ENCODE measurements around the gene GABRG3. TPM values are rescaled to one million over a fixed set of nuclear protein-coding genes. Genes with fewer than 3 reads are reported as not detected.

GABRG3 gene
- total RNA-seq, 1 experiment from 2014 or later = not detected

DNA sequence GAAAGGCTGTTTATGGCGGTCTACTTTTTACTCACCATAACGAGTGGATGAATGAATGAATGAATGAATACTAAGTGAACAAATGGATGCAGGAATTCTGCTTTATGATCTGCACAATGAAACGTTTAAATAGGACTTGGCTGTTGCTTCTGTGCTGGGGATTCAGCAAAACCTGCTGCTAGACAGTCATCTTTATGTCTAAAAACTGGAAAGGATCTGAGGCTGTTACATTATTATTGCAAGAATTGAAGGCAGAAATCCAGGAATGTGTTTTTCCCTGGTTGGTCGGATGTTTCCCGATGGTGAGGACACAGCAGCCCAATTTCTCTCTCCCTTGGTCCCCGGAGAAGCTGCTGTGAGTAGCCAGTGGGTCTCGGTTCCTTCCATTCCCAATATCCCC, 94.2 kb downstream of the GABRG3 start:
- peaks cover 11 to 59% of the 10 kb centered on the region in 2 experiments; a peak in 2 of 4 replicates for H3K9me3 ChIP-seq (ENCODE audit: control insufficient read depth in 1 of 2, insufficient read depth in 1 of 2, low read depth in 1 of 2, low read length in 2 of 2)
- H3K27ac ChIP-seq (ENCODE audit: low read depth, low read length) = no peak overlapping the region
- H3K4me1 ChIP-seq (ENCODE audit: control insufficient read depth in 1 of 2, insufficient read depth in 2 of 2, low read length in 2 of 2) = no peaks in the 10 kb centered on the region
- ATAC-seq (no peak), DNase-seq (ENCODE audit: low read depth, low spot score) (no peak)
- RAD21 ChIA-PET (ENCODE audit: low non-redundant PET in 1 of 2, low total read pairs in 2 of 2, uncharacterized antibody in 2 of 2, unreplicated experiment in 2 of 2) = no interaction called here
- no peaks in the 10 kb centered on the region for H3K79me2 ChIP-seq (ENCODE audit: insufficient read depth, low read length)
- H3K9ac ChIP-seq (ENCODE audit: low read length) = no peak overlapping the region
- H4K20me1 ChIP-seq (ENCODE audit: insufficient read depth) = no peaks in the 10 kb centered on the region
- H2AFZ ChIP-seq (ENCODE audit: low read depth, low read length, poor library complexity, severe bottlenecking) = no peak overlapping the region
- H3K9me2 ChIP-seq (ENCODE audit: insufficient read depth) = no peaks in the 10 kb centered on the region
- H3K27me3 ChIP-seq (ENCODE audit: insufficient read depth, low read length) = no peaks in the 10 kb centered on the region
- no TSS peak for BruUV-seq (replicated peaks)
- H3K36me3 ChIP-seq (ENCODE audit: control insufficient read depth in 1 of 2, insufficient read depth in 2 of 2, low read length in 2 of 2) = no peaks in the 10 kb centered on the region
- no peak for TF ChIP-seq CBX3 (IDR thresholded peaks at IDR 0.05; ENCODE audit: low read depth)
- TF ChIP-seq FOSL1 (IDR thresholded peaks at IDR 0.05; ENCODE audit: low read depth) = no peak
- TF ChIP-seq SIN3A (IDR thresholded peaks at IDR 0.05; ENCODE audit: low read depth) = no peak
- no peak for TF ChIP-seq POLR2A (IDR thresholded peaks at IDR 0.05; ENCODE audit: borderline replicate concordance, extremely low read depth, insufficient read depth, insufficient read length)
- no peak for TF ChIP-seq JUND (IDR thresholded peaks at IDR 0.05)
- TF ChIP-seq, protein P1, sequence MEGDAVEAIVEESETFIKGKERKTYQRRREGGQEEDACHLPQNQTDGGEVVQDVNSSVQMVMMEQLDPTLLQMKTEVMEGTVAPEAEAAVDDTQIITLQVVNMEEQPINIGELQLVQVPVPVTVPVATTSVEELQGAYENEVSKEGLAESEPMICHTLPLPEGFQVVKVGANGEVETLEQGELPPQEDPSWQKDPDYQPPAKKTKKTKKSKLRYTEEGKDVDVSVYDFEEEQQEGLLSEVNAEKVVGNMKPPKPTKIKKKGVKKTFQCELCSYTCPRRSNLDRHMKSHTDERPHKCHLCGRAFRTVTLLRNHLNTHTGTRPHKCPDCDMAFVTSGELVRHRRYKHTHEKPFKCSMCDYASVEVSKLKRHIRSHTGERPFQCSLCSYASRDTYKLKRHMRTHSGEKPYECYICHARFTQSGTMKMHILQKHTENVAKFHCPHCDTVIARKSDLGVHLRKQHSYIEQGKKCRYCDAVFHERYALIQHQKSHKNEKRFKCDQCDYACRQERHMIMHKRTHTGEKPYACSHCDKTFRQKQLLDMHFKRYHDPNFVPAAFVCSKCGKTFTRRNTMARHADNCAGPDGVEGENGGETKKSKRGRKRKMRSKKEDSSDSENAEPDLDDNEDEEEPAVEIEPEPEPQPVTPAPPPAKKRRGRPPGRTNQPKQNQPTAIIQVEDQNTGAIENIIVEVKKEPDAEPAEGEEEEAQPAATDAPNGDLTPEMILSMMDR (IDR thresholded peaks at IDR 0.05 in 2 of 3, conservative IDR thresholded peaks at IDR 0.05 in 1 of 3; ENCODE audit: borderline replicate concordance in 1 of 3, insufficient read depth in 1 of 3, low read depth in 2 of 3, low read length in 2 of 3) = no peak
- TF ChIP-seq ELF1 (IDR thresholded peaks at IDR 0.05; ENCODE audit: borderline replicate concordance, low read depth) = no peak
- TF ChIP-seq TCF7L2 (IDR thresholded peaks at IDR 0.05; ENCODE audit: borderline replicate concordance, extremely low read depth, insufficient read depth, insufficient read length) = no peak
- TF ChIP-seq ZFX (IDR thresholded peaks at IDR 0.05) = no peak
- TF ChIP-seq YY1 (IDR thresholded peaks at IDR 0.05; ENCODE audit: extremely low read depth, insufficient replicate concordance, low read depth, low read length) = no peak
- no peak for TF ChIP-seq CEBPB (IDR thresholded peaks at IDR 0.05; ENCODE audit: low read depth)
- no peak for TF ChIP-seq ATF3 (IDR thresholded peaks at IDR 0.05)
- TF ChIP-seq MAX (IDR thresholded peaks at IDR 0.05) = no peak
- intact Hi-C loops (cut with micrococcal nuclease) = no loop called here
- no peak overlapping the region for H3K4me2 ChIP-seq (ENCODE audit: low read length)
- POLR2A ChIA-PET = no interaction called here
- CTCF ChIA-PET = no interaction called here
- H3K4me3 ChIP-seq (replicated peaks in 1 of 2; ENCODE audit: low read depth in 1 of 2, low read length in 2 of 2) = no peak overlapping the region

Measured in HCT116 (cell line).